ENCODE data around the gene PKP3.

DNA sequence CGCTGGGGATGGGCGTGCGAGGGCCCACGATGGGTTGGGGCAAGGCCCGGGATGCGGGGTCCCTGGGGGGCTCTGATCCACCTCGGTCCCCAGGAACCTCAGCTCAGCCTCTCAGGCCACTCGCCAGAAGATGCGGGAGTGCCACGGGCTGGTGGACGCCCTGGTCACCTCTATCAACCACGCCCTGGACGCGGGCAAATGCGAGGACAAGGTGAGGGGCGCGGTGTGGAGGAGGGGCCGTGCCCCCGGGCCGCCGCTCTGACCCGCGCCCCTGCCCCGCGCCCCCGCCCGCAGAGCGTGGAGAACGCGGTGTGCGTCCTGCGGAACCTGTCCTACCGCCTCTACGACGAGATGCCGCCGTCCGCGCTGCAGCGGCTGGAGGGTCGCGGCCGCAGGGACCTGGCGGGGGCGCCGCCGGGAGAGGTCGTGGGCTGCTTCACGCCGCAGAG is 6.3 kb downstream of the PKP3 start:
- TF ChIP-seq EZH2phosphoT487 (IDR thresholded peaks at IDR 0.05; ENCODE audit: low read length): no peak
- TF ChIP-seq CTCF (IDR thresholded peaks at IDR 0.05; ENCODE audit: low read length): no peak
- no peak for TF ChIP-seq EZH2 (optimal IDR thresholded peaks at IDR 0.05; ENCODE audit: low read depth, low read length)
